HL-60 (cell line): ENCODE measurements around the gene ABCB6.

Source experiments
- POLR2AphosphoS5 ChIP-seq: IDR thresholded peaks from 2 replicates; pipeline ENCODE4 v1.6.1; 2012; ENCODE audit warnings: low read depth
- REST ChIP-seq: IDR thresholded peaks from 2 replicates; pipeline ENCODE4 v1.6.1; 2012; ENCODE audit warnings: low read depth; ENCODE audit not compliant: insufficient replicate concordance
- TF ChIP-seq, protein P1 (sequence below): IDR thresholded peaks from one replicate; pipeline ENCODE4 v1.5.1; 2011; ENCODE audit warnings: low read length, control low read depth, inconsistent platforms; ENCODE audit not compliant: insufficient read depth

- TF ChIP-seq POLR2AphosphoS5 (no peak), REST (no peak)
- TF ChIP-seq, protein P1, sequence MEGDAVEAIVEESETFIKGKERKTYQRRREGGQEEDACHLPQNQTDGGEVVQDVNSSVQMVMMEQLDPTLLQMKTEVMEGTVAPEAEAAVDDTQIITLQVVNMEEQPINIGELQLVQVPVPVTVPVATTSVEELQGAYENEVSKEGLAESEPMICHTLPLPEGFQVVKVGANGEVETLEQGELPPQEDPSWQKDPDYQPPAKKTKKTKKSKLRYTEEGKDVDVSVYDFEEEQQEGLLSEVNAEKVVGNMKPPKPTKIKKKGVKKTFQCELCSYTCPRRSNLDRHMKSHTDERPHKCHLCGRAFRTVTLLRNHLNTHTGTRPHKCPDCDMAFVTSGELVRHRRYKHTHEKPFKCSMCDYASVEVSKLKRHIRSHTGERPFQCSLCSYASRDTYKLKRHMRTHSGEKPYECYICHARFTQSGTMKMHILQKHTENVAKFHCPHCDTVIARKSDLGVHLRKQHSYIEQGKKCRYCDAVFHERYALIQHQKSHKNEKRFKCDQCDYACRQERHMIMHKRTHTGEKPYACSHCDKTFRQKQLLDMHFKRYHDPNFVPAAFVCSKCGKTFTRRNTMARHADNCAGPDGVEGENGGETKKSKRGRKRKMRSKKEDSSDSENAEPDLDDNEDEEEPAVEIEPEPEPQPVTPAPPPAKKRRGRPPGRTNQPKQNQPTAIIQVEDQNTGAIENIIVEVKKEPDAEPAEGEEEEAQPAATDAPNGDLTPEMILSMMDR: no peak
These were observed 19.8 kb downstream of the ABCB6 start for GRCh38 chr2:219198974-219199373.
